Measurements from ENCODE around the gene CMTM1.
A peak's percentile ranks its signal among the peaks of the same experiment; 100 is the strongest.
"Not testable (repeated sequence)": the region's sequence is repeated elsewhere in the genome, so short reads cannot be mapped to it uniquely, and the experiment has no call there.

Gene CMTM1

GRCh38 chr16:66609139-66609510 is 42.9 kb downstream of the CMTM1 start:
- Histone ChIP-seq H3K4me3 (ENCODE audit: severe bottlenecking) (no peak overlapping the region), H3K36me3 (ENCODE audit: low read depth) (peaks cover 51% of the 10 kb centered on the region), H3K4me1 (ENCODE audit: insufficient read depth, poor library complexity, severe bottlenecking) (peaks cover 12% of the 10 kb centered on the region), H3K9me3 (ENCODE audit: severe bottlenecking) (no peaks in the 10 kb centered on the region), H3K27ac (ENCODE audit: poor library complexity, severe bottlenecking) (peak overlapping the region; percentile 81), H3K27me3 (ENCODE audit: insufficient read depth, poor library complexity, severe bottlenecking) (no peaks in the 10 kb centered on the region)
- no peak for TF ChIP-seq CTCF (IDR thresholded peaks at IDR 0.05; ENCODE audit: poor library complexity, severe bottlenecking)
- DNase-seq (ENCODE audit: low spot score), result no peak
- ATAC-seq (ENCODE audit: low read depth), result no peak

- Histone ChIP-seq H3K4me1 (ENCODE audit: insufficient read depth, poor library complexity, severe bottlenecking) (peaks cover 12% of the 10 kb centered on the region), H3K9me3 (ENCODE audit: severe bottlenecking) (no peaks in the 10 kb centered on the region), H3K27ac (ENCODE audit: poor library complexity, severe bottlenecking) (no peak overlapping the region), H3K4me3 (ENCODE audit: severe bottlenecking) (no peak overlapping the region), H3K36me3 (ENCODE audit: low read depth) (peaks cover 52% of the 10 kb centered on the region), H3K27me3 (ENCODE audit: insufficient read depth, poor library complexity, severe bottlenecking) (no peaks in the 10 kb centered on the region)
- no peak for TF ChIP-seq CTCF (IDR thresholded peaks at IDR 0.05; ENCODE audit: poor library complexity, severe bottlenecking)
- DNase-seq (ENCODE audit: low spot score), result no peak
- no peak for ATAC-seq (ENCODE audit: low read depth)
These were observed 44.0 kb downstream of the CMTM1 start for GRCh38 chr16:66610111-66610820.

GRCh38 chr16:66611911-66612310 is 45.7 kb downstream of the CMTM1 start:
- peaks cover 59% of the 10 kb centered on the region for H3K36me3 ChIP-seq (ENCODE audit: low read depth)
- not testable (repeated sequence) for H3K4me3 ChIP-seq (ENCODE audit: severe bottlenecking); H3K4me1 ChIP-seq (ENCODE audit: insufficient read depth, poor library complexity, severe bottlenecking); DNase-seq (ENCODE audit: low spot score); H3K27ac ChIP-seq (ENCODE audit: poor library complexity, severe bottlenecking); H3K27me3 ChIP-seq (ENCODE audit: insufficient read depth, poor library complexity, severe bottlenecking); ATAC-seq (ENCODE audit: low read depth); H3K9me3 ChIP-seq (ENCODE audit: severe bottlenecking)

- ATAC-seq (ENCODE audit: low read depth), result no peak
- H3K36me3 ChIP-seq (ENCODE audit: low read depth), result peaks cover 61% of the 10 kb centered on the region
- no peak overlapping the region for H3K4me3 ChIP-seq (ENCODE audit: severe bottlenecking)
- peaks cover 6% of the 10 kb centered on the region for H3K4me1 ChIP-seq (ENCODE audit: insufficient read depth, poor library complexity, severe bottlenecking)
- no peaks in the 10 kb centered on the region for H3K9me3 ChIP-seq (ENCODE audit: severe bottlenecking)
- DNase-seq (ENCODE audit: low spot score), result no peak
- no peaks in the 10 kb centered on the region for H3K27me3 ChIP-seq (ENCODE audit: insufficient read depth, poor library complexity, severe bottlenecking)
- no peak overlapping the region for H3K27ac ChIP-seq (ENCODE audit: poor library complexity, severe bottlenecking)
- TF ChIP-seq CTCF (IDR thresholded peaks at IDR 0.05; ENCODE audit: poor library complexity, severe bottlenecking), result no peak
These were observed 46.2 kb downstream of the CMTM1 start for GRCh38 chr16:66612422-66612821.

GRCh38 chr16:66614161-66614802 is 48.0 kb downstream of the CMTM1 start:
- no peak overlapping the region for H3K27ac ChIP-seq (ENCODE audit: poor library complexity, severe bottlenecking)
- ATAC-seq (ENCODE audit: low read depth), result no peak
- H3K4me3 ChIP-seq (ENCODE audit: severe bottlenecking), result no peak overlapping the region
- H3K36me3 ChIP-seq (ENCODE audit: low read depth), result peaks cover 62% of the 10 kb centered on the region
- H3K9me3 ChIP-seq (ENCODE audit: severe bottlenecking), result no peaks in the 10 kb centered on the region
- no peaks in the 10 kb centered on the region for H3K27me3 ChIP-seq (ENCODE audit: insufficient read depth, poor library complexity, severe bottlenecking)
- TF ChIP-seq CTCF (IDR thresholded peaks at IDR 0.05; ENCODE audit: poor library complexity, severe bottlenecking), result no peak
- DNase-seq (ENCODE audit: low spot score), result no peak
- peaks cover 18% of the 10 kb centered on the region for H3K4me1 ChIP-seq (ENCODE audit: insufficient read depth, poor library complexity, severe bottlenecking)

All from RWPE2 (cell line).